HepG2 (cell line): ENCODE measurements around the gene MAP3K3. TPM values are rescaled to one million over a fixed set of nuclear protein-coding genes. Genes with fewer than 3 reads are reported as not detected.

Experiments used
- EP300 ChIP-seq, 3 experiments: sonication (generic) in 1 of 3; formaldehyde crosslinking in 1 of 3; IDR thresholded peaks; 2 replicates each; pipeline versions ENCODE4 v1.5.1 to v1.6.1; 2011 to 2020; ENCODE audit warnings: low read depth in 2 of 3, low read length in 2 of 3, borderline replicate concordance in 1 of 3, improper control_type of control experiment in 1 of 3, mild to moderate bottlenecking in 1 of 3, missing genetic modification reagents in 1 of 3, moderate library complexity in 1 of 3
- GLI4 ChIP-seq: sonication (generic); formaldehyde crosslinking; IDR thresholded peaks from 2 replicates; pipeline ENCODE4 v1.5.1; 2020; ENCODE audit warnings: missing genetic modification reagents, mild to moderate bottlenecking, moderate library complexity, borderline replicate concordance
- GLMP ChIP-seq: sonication (generic); formaldehyde crosslinking; IDR thresholded peaks from 2 replicates; pipeline ENCODE4 v1.9.0; 2021; ENCODE audit warnings: missing genetic modification reagents, mild to moderate bottlenecking, borderline replicate concordance
- GPN1 ChIP-seq: sonication (generic); formaldehyde crosslinking; IDR thresholded peaks from 2 replicates; pipeline ENCODE4 v1.5.1; 2020; ENCODE audit warnings: missing genetic modification reagents, borderline replicate concordance
- HDAC1 ChIP-seq: sonication (generic); formaldehyde crosslinking; IDR thresholded peaks from 2 replicates; pipeline ENCODE4 v1.5.1; 2020; ENCODE audit warnings: mild to moderate bottlenecking, missing genetic modification reagents
- KLF9 ChIP-seq: IDR thresholded peaks from 2 replicates; pipeline ENCODE4 v1.6.1; 2016; ENCODE audit warnings: low read depth
- MEIS2 ChIP-seq: sonication (generic); formaldehyde crosslinking; IDR thresholded peaks from 2 replicates; pipeline ENCODE4 v1.9.0; 2021; ENCODE audit warnings: mild to moderate bottlenecking, missing genetic modification reagents
- NR2F6 ChIP-seq, 2 experiments: IDR thresholded peaks; 2 replicates each; pipeline ENCODE4 v1.6.1; 2016; ENCODE audit warnings: antibody characterized with exemption in 1 of 2, mild to moderate bottlenecking in 1 of 2
- POLR2AphosphoS5 ChIP-seq: IDR thresholded peaks from 2 replicates; pipeline ENCODE4 v1.6.1; 2012; ENCODE audit warnings: low read depth, low read length
- PREB ChIP-seq: sonication (generic); formaldehyde crosslinking; IDR thresholded peaks from 2 replicates; pipeline ENCODE4 v1.4.0; 2020; ENCODE audit warnings: missing genetic modification reagents
- SMAD3 ChIP-seq: sonication (generic); formaldehyde crosslinking; IDR thresholded peaks from 2 replicates; pipeline ENCODE4 v1.4.0; 2020; ENCODE audit warnings: missing genetic modification reagents
- TRAFD1 ChIP-seq: sonication (generic); formaldehyde crosslinking; IDR thresholded peaks from 2 replicates; pipeline ENCODE4 v1.5.1; 2020; ENCODE audit warnings: missing genetic modification reagents, mild to moderate bottlenecking, borderline replicate concordance
- ZBTB34 ChIP-seq: sonication (generic); formaldehyde crosslinking; IDR thresholded peaks from 2 replicates; pipeline ENCODE4 v1.8.0; 2022; ENCODE audit warnings: mild to moderate bottlenecking, missing genetic modification reagents
- ZNF280B ChIP-seq: sonication (generic); formaldehyde crosslinking; IDR thresholded peaks from 2 replicates; pipeline ENCODE4 v1.5.0; 2020; ENCODE audit warnings: missing genetic modification reagents, mild to moderate bottlenecking, borderline replicate concordance
- ZNF703 ChIP-seq: sonication (generic); formaldehyde crosslinking; IDR thresholded peaks from 2 replicates; pipeline ENCODE4 v1.5.1; 2020; ENCODE audit warnings: missing genetic modification reagents, mild to moderate bottlenecking, moderate library complexity, borderline replicate concordance
- polyA plus RNA-seq, 8 experiments: library from polyadenylated mRNA; depleted of rRNA in 3 of 8; stranded (reverse) in 7 of 8; unstranded in 1 of 8; fragments of >200 nt; fragmentation: Illumina TruSeq in 4 of 8; extraction: Trizol in 4 of 8; gene quantifications; 2 replicates each; pipeline versions ENCODE4 v1.2.1 to v1.2.3, GENCODE V29; 2011 to 2016; ENCODE audit warnings: low read depth in 4 of 8, missing spikeins in 1 of 8, mixed read lengths in 1 of 8; ENCODE audit not compliant: insufficient read depth in 1 of 8
- total RNA-seq, 5 experiments: library from RNA; depleted of rRNA; stranded (reverse); fragments of >200 nt; fragmentation: Illumina TruSeq; extraction: Trizol; gene quantifications; 2 replicates each; pipeline ENCODE4 v1.2.3, GENCODE V29; 2016; ENCODE audit warnings: low read depth in 1 of 5

The MAP3K3 gene
- total and polyA plus RNA-seq, 2 of the 13 experiments (the other 11 are each of a cell fraction or from before 2014, with no cell fraction given), result 17.7 to 21.8 TPM

GRCh38 chr17:63621684-63622573 is at the start of gene MAP3K3 (continued):
- no peak for TF ChIP-seq PREB (CRISPR knock-in tag)
- TF ChIP-seq POLR2AphosphoS5, result peak; percentile 94
- no peak for TF ChIP-seq ZBTB34 (CRISPR knock-in tag)
- peak; percentile 93 for TF ChIP-seq MEIS2 (CRISPR knock-in tag)
- no peak for TF ChIP-seq ZNF703 (CRISPR knock-in tag)
- peak; percentile 18; the same call in 1 of the 2 replicates for TF ChIP-seq SMAD3 (CRISPR knock-in tag)
- TF ChIP-seq EP300 (IDR thresholded peaks at IDR 0.05; ENCODE audit: low read depth in 2 of 2, low read length in 2 of 2), result no peak
- TF ChIP-seq EP300 (CRISPR knock-in tag; IDR thresholded peaks at IDR 0.05; ENCODE audit: borderline replicate concordance), result 0 out of 2 replicates have a peak, but pooled peaks have one; percentile 19
- TF ChIP-seq GPN1 (CRISPR knock-in tag), result no peak; the same call in 1 of the 2 replicates
- TF ChIP-seq GLMP (CRISPR knock-in tag), result no peak
- peak; percentile 87; the same call in 1 of the 2 replicates for TF ChIP-seq ZNF280B
- no peak for TF ChIP-seq KLF9 (CRISPR knock-in tag)
- TF ChIP-seq TRAFD1 (CRISPR knock-in tag), result no peak
- peak; percentile 96 for TF ChIP-seq GLI4 (CRISPR knock-in tag)
- peak; percentile 81 for TF ChIP-seq HDAC1 (CRISPR knock-in tag)
- TF ChIP-seq NR2F6 (IDR thresholded peaks at IDR 0.05), result no peak
- TF ChIP-seq NR2F6 (CRISPR knock-in tag; IDR thresholded peaks at IDR 0.05), result peak; percentile 23; the same call in 1 of the 2 replicates
